ENCODE results near the gene GATA1. TPM values are rescaled to one million over a fixed set of nuclear protein-coding genes. Genes with fewer than 3 reads are reported as not detected.

GATA1 gene
- total and polyA plus RNA-seq, 2 experiments from 2014 or later = not detected

GRCh38 chrX:48786825-48787504 is 575 bp downstream of the GATA1 start:
- Histone ChIP-seq H3K4me2 (no peak overlapping the region), H3K4me1 (ENCODE audit: insufficient read depth) (no peaks in the 10 kb centered on the region), H3K27me3 (no peaks in the 10 kb centered on the region), H3K9me2 (replicated peaks; ENCODE audit: insufficient read depth) (no peaks in the 10 kb centered on the region), H3K27ac (no peak overlapping the region), H2AFZ (no peak overlapping the region), H4K20me1 (ENCODE audit: insufficient read depth, poor library complexity, severe bottlenecking) (no peaks in the 10 kb centered on the region), H3K4me3 (no peak overlapping the region), H3K9me3 (ENCODE audit: low read depth) (no peaks in the 10 kb centered on the region), H3K36me3 (replicated peaks; ENCODE audit: insufficient read depth, low read depth) (no peaks in the 10 kb centered on the region), H3K79me2 (no peaks in the 10 kb centered on the region)
- WGBS (ENCODE audit: low lambda C conversion rate, missing lambda C conversion rate) = 73% methylated on average over 6 of the region's 6 CpGs
- no peak for DNase-seq (ENCODE audit: low spot score)
- no peak for TF ChIP-seq CTCF (IDR thresholded peaks at IDR 0.05; ENCODE audit: poor library complexity)
- TF ChIP-seq EZH2 (IDR thresholded peaks at IDR 0.05; ENCODE audit: borderline replicate concordance) = no peak
- TF ChIP-seq EZH2phosphoT487 (IDR thresholded peaks at IDR 0.05; ENCODE audit: low read depth, severe bottlenecking, unreplicated experiment) = no peak

- Histone ChIP-seq H3K27ac (no peak overlapping the region), H3K9me3 (ENCODE audit: low read depth) (no peaks in the 10 kb centered on the region), H3K4me1 (ENCODE audit: insufficient read depth) (no peaks in the 10 kb centered on the region), H3K9me2 (replicated peaks; ENCODE audit: insufficient read depth) (no peaks in the 10 kb centered on the region), H3K4me3 (no peak overlapping the region), H3K36me3 (replicated peaks; ENCODE audit: insufficient read depth, low read depth) (no peaks in the 10 kb centered on the region), H3K79me2 (no peaks in the 10 kb centered on the region), H3K4me2 (no peak overlapping the region), H3K27me3 (no peaks in the 10 kb centered on the region), H2AFZ (no peak overlapping the region), H4K20me1 (ENCODE audit: insufficient read depth, poor library complexity, severe bottlenecking) (no peaks in the 10 kb centered on the region)
- TF ChIP-seq CTCF (IDR thresholded peaks at IDR 0.05; ENCODE audit: poor library complexity) (no peak), EZH2phosphoT487 (IDR thresholded peaks at IDR 0.05; ENCODE audit: low read depth, severe bottlenecking, unreplicated experiment) (no peak), EZH2 (IDR thresholded peaks at IDR 0.05; ENCODE audit: borderline replicate concordance) (no peak)
- WGBS (ENCODE audit: low lambda C conversion rate, missing lambda C conversion rate) = 61% methylated on average over 17 of the region's 17 CpGs
- DNase-seq (ENCODE audit: low spot score) = no peak
These were observed 1.4 kb downstream of the GATA1 start for GRCh38 chrX:48787505-48788443.

GRCh38 chrX:48789366-48790220 is 3.2 kb downstream of the GATA1 start:
- H3K4me3 ChIP-seq = no peak overlapping the region
- H3K4me2 ChIP-seq = no peak overlapping the region
- no peak overlapping the region for H3K27ac ChIP-seq
- H3K4me1 ChIP-seq (ENCODE audit: insufficient read depth) = peaks cover 4% of the 10 kb centered on the region
- H3K79me2 ChIP-seq = no peaks in the 10 kb centered on the region
- no peak for DNase-seq (ENCODE audit: low spot score)
- H3K9me3 ChIP-seq (ENCODE audit: low read depth) = no peaks in the 10 kb centered on the region
- no peaks in the 10 kb centered on the region for H4K20me1 ChIP-seq (ENCODE audit: insufficient read depth, poor library complexity, severe bottlenecking)
- 90% methylated on average over 6 of the region's 7 CpGs for WGBS (ENCODE audit: low lambda C conversion rate, missing lambda C conversion rate)
- no peak overlapping the region for H2AFZ ChIP-seq
- H3K27me3 ChIP-seq = no peaks in the 10 kb centered on the region
- no peaks in the 10 kb centered on the region for H3K36me3 ChIP-seq (replicated peaks; ENCODE audit: insufficient read depth, low read depth)
- no peaks in the 10 kb centered on the region for H3K9me2 ChIP-seq (replicated peaks; ENCODE audit: insufficient read depth)
- TF ChIP-seq CTCF (IDR thresholded peaks at IDR 0.05; ENCODE audit: poor library complexity) = no peak
- TF ChIP-seq EZH2phosphoT487 (IDR thresholded peaks at IDR 0.05; ENCODE audit: low read depth, severe bottlenecking, unreplicated experiment) = no peak
- no peak for TF ChIP-seq EZH2 (IDR thresholded peaks at IDR 0.05; ENCODE audit: borderline replicate concordance)

Measured in hepatocyte (in vitro differentiated cells).